Measurements from ENCODE around the gene RS1. TPM values are rescaled to one million over a fixed set of nuclear protein-coding genes. Genes with fewer than 3 reads are reported as not detected.

Gene RS1
- total and polyA plus RNA-seq, 10 of the 15 experiments (the other 5 are each of a cell fraction or from before 2014, with no cell fraction given) = 0.04 to 0.26 TPM; not detected in 8

DNA sequence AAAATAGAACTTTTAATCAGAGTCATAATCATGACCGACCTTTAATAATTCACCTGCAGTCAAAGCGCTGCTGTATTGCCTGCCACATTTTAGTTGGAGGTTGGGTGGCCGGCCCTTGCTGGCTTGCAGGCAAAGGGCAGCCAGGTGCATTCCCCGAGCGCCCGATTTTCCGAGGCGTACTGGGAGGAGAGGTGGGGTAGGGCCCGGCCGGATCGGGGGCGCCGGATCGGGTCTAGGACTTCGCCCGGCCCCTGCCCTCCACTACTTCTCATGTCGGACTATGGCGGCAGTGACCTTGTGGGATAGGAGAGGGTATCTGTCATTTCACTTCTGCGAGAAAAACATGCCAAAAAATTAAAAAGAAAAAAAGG is 2.5 kb upstream of the RS1 start (continued):
- TF ChIP-seq HCFC1 (IDR thresholded peaks at IDR 0.05; ENCODE audit: low read length) = no peak
- TF ChIP-seq NFXL1 (IDR thresholded peaks at IDR 0.05; ENCODE audit: borderline replicate concordance) = no peak
- TF ChIP-seq, protein P1, sequence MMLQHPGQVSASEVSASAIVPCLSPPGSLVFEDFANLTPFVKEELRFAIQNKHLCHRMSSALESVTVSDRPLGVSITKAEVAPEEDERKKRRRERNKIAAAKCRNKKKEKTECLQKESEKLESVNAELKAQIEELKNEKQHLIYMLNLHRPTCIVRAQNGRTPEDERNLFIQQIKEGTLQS (IDR thresholded peaks at IDR 0.05; ENCODE audit: borderline replicate concordance, extremely low read depth, low read depth, low read length) = no peak

DNA sequence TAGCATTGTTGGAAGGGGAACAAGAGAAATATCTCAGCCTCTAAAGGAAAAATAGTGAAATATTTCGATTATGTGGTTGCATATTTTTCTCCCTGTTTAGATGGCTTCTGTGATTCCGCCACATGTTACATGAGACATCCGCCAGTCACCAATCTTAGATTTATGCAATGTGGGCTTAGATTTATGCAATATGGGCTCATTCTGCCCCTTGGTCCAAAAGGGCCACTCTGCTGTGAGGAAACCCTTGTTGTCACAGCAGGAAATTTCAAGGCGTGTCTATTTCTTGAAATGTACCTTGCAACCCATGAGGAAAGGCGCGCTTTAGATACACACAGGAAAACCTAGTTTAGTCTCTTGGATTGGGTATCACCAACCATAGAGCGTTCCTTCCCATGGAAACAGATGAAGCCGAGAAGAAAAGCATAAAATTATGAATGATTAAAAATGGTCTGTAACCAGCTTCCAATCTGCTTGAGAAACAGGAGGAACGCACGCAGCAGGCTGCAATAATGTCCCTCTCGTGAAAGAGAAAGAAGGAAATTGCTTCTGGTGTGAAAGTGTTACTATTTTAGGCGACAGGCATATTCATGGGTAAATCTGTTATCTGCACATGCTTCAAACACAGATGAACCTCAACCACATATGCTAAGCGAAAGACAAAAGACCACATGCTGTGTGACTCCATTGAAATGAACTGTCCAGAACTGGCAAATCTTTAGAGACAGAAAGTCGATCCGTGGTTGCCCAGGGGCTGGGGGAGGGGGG is 3.7 kb downstream of the RS1 start:
- ChIA-PET SMC1A (ENCODE audit: uncharacterized antibody, unreplicated experiment) (no interaction called here), RAD21 (ENCODE audit: unreplicated experiment) (no interaction called here), CTCF (interaction anchor here (0.6 kb wide), 1 partner anchor 1105 kb away, joined by 3 read pairs; no protein-coding TSS in a partner anchor), POLR2A (no interaction called here)
- Histone ChIP-seq H4K20me1 (ENCODE audit: control insufficient read depth, insufficient read depth) (no peaks in the 10 kb centered on the region), H3K9me3 (replicated peaks; ENCODE audit: control insufficient read depth, insufficient read depth, low read length) (no peaks in the 10 kb centered on the region; the same call in 2 of the 3 replicates), H3K36me3 (ENCODE audit: control insufficient read depth in 2 of 2, insufficient read depth in 2 of 2, low read length in 1 of 2) (no peaks in the 10 kb centered on the region), H3K27ac (ENCODE audit: control insufficient read depth, insufficient read depth) (no peak overlapping the region), H3K27me3 (replicated peaks in 1 of 2; ENCODE audit: control insufficient read depth in 2 of 2, insufficient read depth in 2 of 2, low read length in 1 of 2) (no peaks in the 10 kb centered on the region), H3K79me2 (ENCODE audit: control insufficient read depth, insufficient read depth, low read length) (no peaks in the 10 kb centered on the region), H3K4me3 (no peak overlapping the region), H3K9ac (ENCODE audit: control insufficient read depth, insufficient read depth, low read length) (no peak overlapping the region), H3K4me2 (ENCODE audit: control insufficient read depth, insufficient read depth) (0 out of 2 replicates have a peak overlapping the region, but pooled peaks have one; percentile 9), H3K4me1 (ENCODE audit: control insufficient read depth, insufficient read depth, low read length) (peaks cover 4% of the 10 kb centered on the region; the same call in 1 of the 2 replicates), H2AFZ (ENCODE audit: control insufficient read depth, low read depth, low read length) (peak overlapping the region; percentile 34)
- no TSS peak for BruUV-seq (replicated peaks)
- ATAC-seq (peak; percentile 46), FAIRE-seq (peak; percentile 70), DNase-seq (ENCODE audit: low read depth, low spot score) (peak; percentile 19)
- intact Hi-C loops (cut with micrococcal nuclease; ENCODE audit: unreplicated experiment) = no loop called here
- 44% methylated on average over 15 of the region's 15 CpGs for WGBS (ENCODE audit: insufficient coverage, insufficient replicate concordance, low lambda C conversion rate, missing lambda C conversion rate)
- in situ Hi-C loops (cut with MboI) = no loop called here
- 0 out of 2 replicates have a peak, but pooled peaks have one; percentile 16 for TF ChIP-seq YY1 (IDR thresholded peaks at IDR 0.05; ENCODE audit: low read depth, low read length)
- TF ChIP-seq FOXM1 (IDR thresholded peaks at IDR 0.05; ENCODE audit: low read depth, low read length) = peak; percentile 38; the same call in 1 of the 2 replicates
- TF ChIP-seq BHLHE40 (IDR thresholded peaks at IDR 0.05; ENCODE audit: borderline replicate concordance in 1 of 2, low read depth in 2 of 2, low read length in 1 of 2) = peak; percentile 33 to 42; a peak in 1 of 4 replicates
- no peak for TF ChIP-seq ASH2L (IDR thresholded peaks at IDR 0.05; ENCODE audit: borderline replicate concordance, low read depth)
- TF ChIP-seq, protein P2, sequence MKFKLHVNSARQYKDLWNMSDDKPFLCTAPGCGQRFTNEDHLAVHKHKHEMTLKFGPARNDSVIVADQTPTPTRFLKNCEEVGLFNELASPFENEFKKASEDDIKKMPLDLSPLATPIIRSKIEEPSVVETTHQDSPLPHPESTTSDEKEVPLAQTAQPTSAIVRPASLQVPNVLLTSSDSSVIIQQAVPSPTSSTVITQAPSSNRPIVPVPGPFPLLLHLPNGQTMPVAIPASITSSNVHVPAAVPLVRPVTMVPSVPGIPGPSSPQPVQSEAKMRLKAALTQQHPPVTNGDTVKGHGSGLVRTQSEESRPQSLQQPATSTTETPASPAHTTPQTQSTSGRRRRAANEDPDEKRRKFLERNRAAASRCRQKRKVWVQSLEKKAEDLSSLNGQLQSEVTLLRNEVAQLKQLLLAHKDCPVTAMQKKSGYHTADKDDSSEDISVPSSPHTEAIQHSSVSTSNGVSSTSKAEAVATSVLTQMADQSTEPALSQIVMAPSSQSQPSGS (IDR thresholded peaks at IDR 0.05; ENCODE audit: low read length) = peak; percentile 66; the same call in 1 of the 2 replicates
- TF ChIP-seq IKZF2 (IDR thresholded peaks at IDR 0.05) = peak in 1 of 2 experiments; percentile 24; a peak in 1 of 4 replicates
- peak; percentile 49; the same call in 1 of the 2 replicates for TF ChIP-seq NFIC (IDR thresholded peaks at IDR 0.05; ENCODE audit: low read depth, low read length)
- TF ChIP-seq, protein P3, sequence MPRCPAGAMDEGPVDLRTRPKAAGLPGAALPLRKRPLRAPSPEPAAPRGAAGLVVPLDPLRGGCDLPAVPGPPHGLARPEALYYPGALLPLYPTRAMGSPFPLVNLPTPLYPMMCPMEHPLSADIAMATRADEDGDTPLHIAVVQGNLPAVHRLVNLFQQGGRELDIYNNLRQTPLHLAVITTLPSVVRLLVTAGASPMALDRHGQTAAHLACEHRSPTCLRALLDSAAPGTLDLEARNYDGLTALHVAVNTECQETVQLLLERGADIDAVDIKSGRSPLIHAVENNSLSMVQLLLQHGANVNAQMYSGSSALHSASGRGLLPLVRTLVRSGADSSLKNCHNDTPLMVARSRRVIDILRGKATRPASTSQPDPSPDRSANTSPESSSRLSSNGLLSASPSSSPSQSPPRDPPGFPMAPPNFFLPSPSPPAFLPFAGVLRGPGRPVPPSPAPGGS (IDR thresholded peaks at IDR 0.05; ENCODE audit: borderline replicate concordance, insufficient read depth, low read depth, low read length, poor library complexity, severe bottlenecking) = peak; percentile 64
- TF ChIP-seq NFYA (IDR thresholded peaks at IDR 0.05; ENCODE audit: borderline replicate concordance, low read depth, low read length) = no peak
- TF ChIP-seq RUNX3 (IDR thresholded peaks at IDR 0.05; ENCODE audit: low read length) = peak; percentile 75
- peak; percentile 88 for TF ChIP-seq MEF2A (IDR thresholded peaks at IDR 0.05; ENCODE audit: insufficient read depth, low read depth, low read length)
- no peak for TF ChIP-seq SPI1 (IDR thresholded peaks at IDR 0.05; ENCODE audit: borderline replicate concordance, insufficient read depth, low read depth, low read length)
- peak; percentile 16; the same call in 1 of the 2 replicates for TF ChIP-seq RAD21 (IDR thresholded peaks at IDR 0.05; ENCODE audit: insufficient read depth, low read depth, low read length)
- TF ChIP-seq, protein P4, sequence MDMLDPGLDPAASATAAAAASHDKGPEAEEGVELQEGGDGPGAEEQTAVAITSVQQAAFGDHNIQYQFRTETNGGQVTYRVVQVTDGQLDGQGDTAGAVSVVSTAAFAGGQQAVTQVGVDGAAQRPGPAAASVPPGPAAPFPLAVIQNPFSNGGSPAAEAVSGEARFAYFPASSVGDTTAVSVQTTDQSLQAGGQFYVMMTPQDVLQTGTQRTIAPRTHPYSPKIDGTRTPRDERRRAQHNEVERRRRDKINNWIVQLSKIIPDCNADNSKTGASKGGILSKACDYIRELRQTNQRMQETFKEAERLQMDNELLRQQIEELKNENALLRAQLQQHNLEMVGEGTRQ (IDR thresholded peaks at IDR 0.05; ENCODE audit: borderline replicate concordance, low read depth, low read length) = no peak

Data from GM12878 (cell line).